Endothelial cell (in vitro differentiated cells): Measurements from ENCODE around the gene HS3ST2. TPM values are rescaled to one million over a fixed set of nuclear protein-coding genes. Genes with fewer than 3 reads are reported as not detected.

Experiments used
- DNase-seq: peaks from one replicate; pipeline ENCODE4 v3.0.0; 2021; ENCODE audit warnings: low spot score
- H3K27ac Mint-ChIP-seq: one replicate; pipeline ENCODE4 v1.8.0; 2021; ENCODE audit warnings: mixed read lengths, inconsistent platforms; ENCODE audit not compliant: unreplicated experiment
- H3K27me3 Mint-ChIP-seq: one replicate; pipeline ENCODE4 v1.8.0; 2021; ENCODE audit warnings: mild to moderate bottlenecking, moderate library complexity, mixed read lengths, inconsistent platforms; ENCODE audit not compliant: unreplicated experiment
- H3K36me3 Mint-ChIP-seq: one replicate; pipeline ENCODE4 v1.8.0; 2021; ENCODE audit warnings: mild to moderate bottlenecking, low read depth, mixed read lengths, inconsistent platforms; ENCODE audit not compliant: unreplicated experiment
- H3K4me1 Mint-ChIP-seq: one replicate; pipeline ENCODE4 v1.8.0; 2021; ENCODE audit warnings: mild to moderate bottlenecking, mixed read lengths, inconsistent platforms; ENCODE audit not compliant: unreplicated experiment
- H3K4me3 Mint-ChIP-seq: one replicate; pipeline ENCODE4 v1.8.0; 2021; ENCODE audit warnings: mild to moderate bottlenecking, mixed read lengths, inconsistent platforms; ENCODE audit not compliant: unreplicated experiment
- H3K9me3 Mint-ChIP-seq: one replicate; pipeline ENCODE4 v1.8.0; 2021; ENCODE audit warnings: mixed read lengths, inconsistent platforms; ENCODE audit not compliant: unreplicated experiment
- CTCF ChIP-seq: fragments of 200-600 bp; sonication (generic); IDR thresholded peaks from one replicate; pipeline ENCODE4 v1.5.0; 2021; ENCODE audit warnings: antibody characterized with exemption; ENCODE audit not compliant: unreplicated experiment
- total RNA-seq: library from RNA; stranded (reverse); fragmentation: NEBNext Ultra II Directional; extraction: Animal tissue kit (Norgen Biotek cat#: 25700); gene quantifications from one replicate; pipeline ENCODE4 v1.2.1, GENCODE V29; 2021; ENCODE audit not compliant: unreplicated experiment

Gene HS3ST2
- total RNA-seq, 1 donor from 2014 or later: 2.7 TPM

GRCh38 chr16:22882981-22883380, 69.0 kb downstream of the HS3ST2 start:
- H3K4me1 Mint-ChIP-seq: no peaks in the 10 kb centered on the region
- TF ChIP-seq CTCF: no peak
- DNase-seq: no peak
- no peak overlapping the region for H3K27ac Mint-ChIP-seq
- no peaks in the 10 kb centered on the region for H3K9me3 Mint-ChIP-seq
- no peaks in the 10 kb centered on the region for H3K36me3 Mint-ChIP-seq
- H3K27me3 Mint-ChIP-seq: peaks cover 1% of the 10 kb centered on the region
- no peak overlapping the region for H3K4me3 Mint-ChIP-seq

GRCh38 chr16:22885951-22886350, 72.0 kb downstream of the HS3ST2 start:
- TF ChIP-seq CTCF: no peak
- H3K36me3 Mint-ChIP-seq: no peaks in the 10 kb centered on the region
- no peaks in the 10 kb centered on the region for H3K27me3 Mint-ChIP-seq
- no peak overlapping the region for H3K27ac Mint-ChIP-seq
- H3K4me1 Mint-ChIP-seq: no peaks in the 10 kb centered on the region
- DNase-seq: no peak
- no peaks in the 10 kb centered on the region for H3K9me3 Mint-ChIP-seq
- no peak overlapping the region for H3K4me3 Mint-ChIP-seq

GRCh38 chr16:22886927-22887326, 73.0 kb downstream of the HS3ST2 start:
- H3K4me3 Mint-ChIP-seq: no peak overlapping the region
- H3K4me1 Mint-ChIP-seq: no peaks in the 10 kb centered on the region
- H3K27me3 Mint-ChIP-seq: no peaks in the 10 kb centered on the region
- no peaks in the 10 kb centered on the region for H3K9me3 Mint-ChIP-seq
- H3K27ac Mint-ChIP-seq: no peak overlapping the region
- no peak for TF ChIP-seq CTCF
- no peak for DNase-seq
- H3K36me3 Mint-ChIP-seq: no peaks in the 10 kb centered on the region

GRCh38 chr16:22887445-22887844, 73.5 kb downstream of the HS3ST2 start:
- TF ChIP-seq CTCF: no peak
- Mint-ChIP-seq H3K27ac (no peak overlapping the region), H3K27me3 (no peaks in the 10 kb centered on the region), H3K4me1 (no peaks in the 10 kb centered on the region), H3K9me3 (no peaks in the 10 kb centered on the region), H3K36me3 (no peaks in the 10 kb centered on the region), H3K4me3 (no peak overlapping the region)
- no peak for DNase-seq

GRCh38 chr16:22888791-22889190, 74.8 kb downstream of the HS3ST2 start:
- no peaks in the 10 kb centered on the region for H3K36me3 Mint-ChIP-seq
- no peaks in the 10 kb centered on the region for H3K4me1 Mint-ChIP-seq
- H3K27ac Mint-ChIP-seq: no peak overlapping the region
- H3K27me3 Mint-ChIP-seq: no peaks in the 10 kb centered on the region
- no peak for TF ChIP-seq CTCF
- DNase-seq: no peak
- H3K9me3 Mint-ChIP-seq: no peaks in the 10 kb centered on the region
- H3K4me3 Mint-ChIP-seq: no peak overlapping the region
